K562 (cell line): ENCODE measurements around the gene CYFIP2. TPM values are rescaled to one million over a fixed set of nuclear protein-coding genes. Genes with fewer than 3 reads are reported as not detected.

Experiments
- ATAC-seq: fragments of 200-7000 bp; cut with Tn5 transposase; 3 replicates; pipeline ENCODE4 v1.9.1; 2020; ENCODE audit warnings: moderate library complexity
- BruUV-seq: library from RNA; stranded (reverse); fragments of 400-500 nt; replicated peaks from 2 replicates; lab custom pipeline; 2021; lab: Mats Ljungman, UMichigan
- CTCF ChIA-PET: fragments of 300-600 bp; formaldehyde crosslinking; extraction: SDS; loops from one replicate; lab custom pipeline; 2021; ENCODE audit warnings: low intra/inter-chr PET ratio; lab: Yijun Ruan, JAX
- POLR2A ChIA-PET: fragments of 300-600, 350-650 bp; sonication (Branson Sonifier 250); formaldehyde crosslinking; extraction: SDS; loops from one replicate; lab custom pipeline; 2021; ENCODE audit warnings: antibody characterized with exemption, inconsistent platforms; lab: Yijun Ruan, JAX
- DNase-seq, 4 experiments: peaks; one replicate each; pipeline versions ENCODE4 v3.0.0 to v3.0.0-alpha.2; 2011 to 2018; ENCODE audit warnings: low spot score in 3 of 4, mixed read lengths in 3 of 4; ENCODE audit errors: extremely low read depth in 1 of 4
- FAIRE-seq: peaks from 2 replicates; lab custom pipeline; 2011; peaks lifted over from hg19 to GRCh38; lab: Jason Lieb, UNC
- H2AFZ ChIP-seq: 2 replicates; pipeline ENCODE4 v1.6.0; 2011; ENCODE audit warnings: low read depth, low read length, control low read depth, inconsistent platforms
- H3K27ac ChIP-seq: fragments of 200-600 bp; 3 replicates; pipeline ENCODE4 v1.8.0; 2011; ENCODE audit warnings: low read depth, mild to moderate bottlenecking, control low read depth, inconsistent platforms, low read length, moderate library complexity, mixed read lengths; ENCODE audit errors: extremely low read depth
- H3K27me3 ChIP-seq, 2 experiments: fragments of 300-600 bp in 1 of 2; 2 replicates in 1 of 2; 3 replicates in 1 of 2; pipeline versions ENCODE4 v1.6.0 to v1.8.0; 2011; ENCODE audit warnings: inconsistent platforms in 2 of 2, low read length in 2 of 2, mild to moderate bottlenecking in 1 of 2, mixed read lengths in 1 of 2, moderate library complexity in 1 of 2; ENCODE audit not compliant: control insufficient read depth in 2 of 2, insufficient read depth in 2 of 2
- H3K36me3 ChIP-seq: fragments of 300-600 bp; 3 replicates; pipeline ENCODE4 v1.8.0; 2011; ENCODE audit warnings: mild to moderate bottlenecking, low read length, inconsistent platforms; ENCODE audit not compliant: control insufficient read depth, insufficient read depth
- H3K4me1 ChIP-seq, 2 experiments: fragments of 200-600 bp in 1 of 2; replicated peaks in 1 of 2; 2 replicates in 1 of 2; 3 replicates in 1 of 2; pipeline versions ENCODE4 v1.5.1 to v1.8.0; 2011; ENCODE audit warnings: inconsistent platforms in 2 of 2, low read length in 2 of 2, mild to moderate bottlenecking in 1 of 2, mixed read lengths in 1 of 2, moderate library complexity in 1 of 2; ENCODE audit not compliant: control insufficient read depth in 2 of 2, insufficient read depth in 2 of 2
- H3K4me2 ChIP-seq: 2 replicates; pipeline ENCODE4 v1.6.1; 2011; ENCODE audit warnings: low read length, control low read depth, inconsistent platforms, mixed read lengths; ENCODE audit not compliant: insufficient read depth
- H3K4me3 ChIP-seq: fragments of 200-600 bp; sonication (generic), shearing (Covaris generic); 2 replicates; pipeline ENCODE4 v1.5.1; 2016; ENCODE audit warnings: control low read depth, inconsistent platforms
- H3K79me2 ChIP-seq: fragments of 200-600 bp; 3 replicates; pipeline ENCODE4 v1.8.0; 2011; ENCODE audit warnings: low read length, inconsistent platforms; ENCODE audit not compliant: control insufficient read depth, insufficient read depth
- H3K9ac ChIP-seq, 2 experiments: 2 replicates each; pipeline versions ENCODE4 v1.6.0 to v1.6.1; 2011; ENCODE audit warnings: low read depth in 2 of 2, low read length in 2 of 2, control low read depth in 1 of 2, inconsistent platforms in 1 of 2, mild to moderate bottlenecking in 1 of 2, mixed read lengths in 1 of 2; ENCODE audit not compliant: insufficient read depth in 1 of 2
- H3K9me1 ChIP-seq: one replicate; pipeline ENCODE4 v1.6.0; 2011; ENCODE audit warnings: inconsistent platforms, mild to moderate bottlenecking, low read length, moderate library complexity; ENCODE audit not compliant: control insufficient read depth, insufficient read depth
- H3K9me3 ChIP-seq: replicated peaks from 2 replicates; pipeline ENCODE4 v1.5.1; 2011; ENCODE audit warnings: low read depth, low read length, inconsistent platforms; ENCODE audit not compliant: control insufficient read depth, insufficient read depth
- H4K20me1 ChIP-seq: replicated peaks from 2 replicates; pipeline ENCODE4 v1.6.1; 2011; ENCODE audit warnings: low read length, inconsistent platforms, mixed read lengths; ENCODE audit not compliant: control insufficient read depth, insufficient read depth
- CEBPB ChIP-seq: fragments of 450-650 bp; IDR thresholded peaks from 2 replicates; pipeline ENCODE4 v1.6.1; 2016; ENCODE audit warnings: missing genetic modification characterization, missing compliant biosample characterization
- CEBPG ChIP-seq, 3 experiments: fragments of 200-800 bp in 1 of 3; sonication (Bioruptor generic) in 1 of 3; sonication (generic) in 1 of 3; formaldehyde crosslinking in 1 of 3; IDR thresholded peaks in 2 of 3; conservative IDR thresholded peaks in 1 of 3; 2 replicates each; pipeline versions ENCODE4 v1.6.1 to v1.8.0; 2016 to 2022; ENCODE audit warnings: missing compliant biosample characterization in 2 of 3, missing genetic modification characterization in 2 of 3, mild to moderate bottlenecking in 1 of 3, missing genetic modification reagents in 1 of 3
- MLLT1 ChIP-seq, 2 experiments: fragments of 450-650 bp; IDR thresholded peaks; 2 replicates each; pipeline ENCODE4 v1.6.1; 2016
- RBM22 ChIP-seq: fragments of 200-400 bp; formaldehyde crosslinking; IDR thresholded peaks from 2 replicates; pipeline ENCODE4 v1.6.1; 2018; ENCODE audit warnings: low read length, low read depth; ENCODE audit not compliant: poor library complexity, severe bottlenecking
- SP2 ChIP-seq: IDR thresholded peaks from 2 replicates; pipeline ENCODE4 v1.6.1; 2011; ENCODE audit warnings: mild to moderate bottlenecking, low read depth, low read length, moderate library complexity; ENCODE audit not compliant: poor library complexity, severe bottlenecking; ENCODE audit errors: extremely low read depth
- ZBTB2 ChIP-seq: fragments of 450-650 bp; IDR thresholded peaks from 2 replicates; pipeline ENCODE4 v1.6.1; 2016; ENCODE audit warnings: antibody characterized with exemption
- WGBS: fragments of 100-300 bp; shearing (Covaris generic); methylation state at CpG from one replicate; pipeline ENCODE4 v1.1.6; 2016; ENCODE audit warnings: low coverage, mixed read lengths; ENCODE audit not compliant: insufficient coverage; ENCODE audit errors: missing lambda C conversion rate; 5-methylcytosine and 5-hydroxymethylcytosine counted together
- in situ Hi-C: fragments of 300-500 bp; cut with MboI; formaldehyde crosslinking; loops from 4 replicates; pipeline ENCODE4 v1.15.0; 2018; ENCODE audit warnings: inconsistent platforms, mixed read lengths
- intact Hi-C: fragments of 100-400 bp; cut with micrococcal nuclease; formaldehyde crosslinking; loops from 2 replicates; pipeline ENCODE4 v1.14.2; 2022
- polyA plus RNA-seq, 8 experiments: library from polyadenylated mRNA; depleted of rRNA in 4 of 8; stranded (reverse) in 5 of 8; unstranded in 3 of 8; fragments of >200 nt; fragmentation: Nextera tagmentation in 2 of 8; fragmentation: Illumina TruSeq in 1 of 8; extraction: Ambion mirVana in 2 of 8; extraction: Trizol in 1 of 8; gene quantifications; 2 replicates each; pipeline versions ENCODE4 v1.2.1 to v1.2.3, GENCODE V29; 2011 to 2014; ENCODE audit warnings: inconsistent platforms in 1 of 8, missing spikeins in 1 of 8
- total RNA-seq, 7 experiments: library from RNA; depleted of rRNA in 6 of 7; stranded (reverse); fragments of >200 nt in 6 of 7; fragmentation: Illumina TruSeq in 2 of 7; extraction: Trizol in 2 of 7; gene quantifications; 2 replicates each; pipeline versions ENCODE4 v1.2.1 to v1.2.3, GENCODE V29; 2011 to 2021; ENCODE audit warnings: low replicate concordance in 1 of 7

Gene CYFIP2
- total and polyA plus RNA-seq, 9 of the 15 experiments (the other 6 are each of a cell fraction or from before 2014, with no cell fraction given): 0.76 to 2.9 (median 1.4) TPM; not detected in 1

GRCh38 chr5:157269165-157269671, 3.3 kb downstream of the CYFIP2 start:
- DNase-seq: no peak
- H3K9me1 ChIP-seq: no peaks in the 10 kb centered on the region
- H3K9ac ChIP-seq: no peak overlapping the region
- FAIRE-seq: no peak
- ChIA-PET POLR2A (no interaction called here), CTCF (no interaction called here)
- H3K9me3 ChIP-seq: no peaks in the 10 kb centered on the region
- no peak for ATAC-seq
- no peak overlapping the region for H3K27ac ChIP-seq
- intact Hi-C loops: no loop called here
- 20% methylated on average over 6 of the region's 6 CpGs for WGBS
- no peak overlapping the region for H3K4me3 ChIP-seq
- no TSS peak for BruUV-seq
- H3K79me2 ChIP-seq: no peaks in the 10 kb centered on the region
- no peak overlapping the region for H3K4me2 ChIP-seq
- H3K27me3 ChIP-seq: peaks cover 2 to 28% of the 10 kb centered on the region in 2 experiments
- TF ChIP-seq CEBPG (CRISPR knock-in tag; IDR thresholded peaks at IDR 0.05): no peak
- TF ChIP-seq CEBPG (tag; conservative IDR thresholded peaks at IDR 0.05 in 1 of 2, IDR thresholded peaks at IDR 0.05 in 1 of 2): peak in 1 of 2 experiments; percentile 67; a peak in 3 of 4 replicates
- TF ChIP-seq RBM22: no peak
- TF ChIP-seq CEBPB (tag): 0 out of 2 replicates have a peak, but pooled peaks have one; percentile 45
- TF ChIP-seq ZBTB2: no peak
- TF ChIP-seq SP2: no peak
- no peak for TF ChIP-seq MLLT1 (IDR thresholded peaks at IDR 0.05)
- no peaks in the 10 kb centered on the region for H3K36me3 ChIP-seq
- H2AFZ ChIP-seq: no peak overlapping the region
- in situ Hi-C loops: no loop called here
- H3K4me1 ChIP-seq: peaks cover 12 to 17% of the 10 kb centered on the region in 2 experiments; a peak in 4 of 5 replicates
- H4K20me1 ChIP-seq: no peaks in the 10 kb centered on the region
